GM23338 (cell line): ENCODE measurements around the gene TMEM63A.

Source experiments
- CREB1 ChIP-seq: fragments of 250-450 bp; sonication (Bioruptor Pico); IDR thresholded peaks from 2 replicates; pipeline ENCODE4 v1.5.0; 2020; ENCODE audit warnings: low read depth, mild to moderate bottlenecking, moderate library complexity
- CTCF ChIP-seq, 2 experiments: fragments of 200-600 bp in 1 of 2; sonication (generic) in 1 of 2; conservative IDR thresholded peaks; 2 replicates each; pipeline versions ENCODE4 v1.5.1 to v1.6.1; 2016 to 2017; ENCODE audit warnings: antibody characterized with exemption in 2 of 2, low read depth in 2 of 2, mild to moderate bottlenecking in 2 of 2, moderate library complexity in 1 of 2
- EZH2 ChIP-seq: fragments of 200-600 bp; sonication (generic); IDR thresholded peaks from one replicate; pipeline ENCODE4 v1.8.0; 2017; ENCODE audit warnings: antibody characterized with exemption, mild to moderate bottlenecking, low read depth; ENCODE audit not compliant: unreplicated experiment
- EZH2phosphoT487 ChIP-seq: fragments of 200-600 bp; sonication (generic); IDR thresholded peaks from one replicate; pipeline ENCODE4 v1.8.1; 2018; ENCODE audit warnings: antibody characterized with exemption; ENCODE audit not compliant: unreplicated experiment
- JUNB ChIP-seq: IDR thresholded peaks from one replicate; pipeline ENCODE4 v1.6.1; 2016; ENCODE audit warnings: antibody characterized with exemption; ENCODE audit not compliant: unreplicated experiment
- NANOG ChIP-seq: IDR thresholded peaks from 2 replicates; pipeline ENCODE4 v1.6.1; 2016; ENCODE audit warnings: antibody characterized with exemption, borderline replicate concordance
- POLR2AphosphoS5 ChIP-seq: IDR thresholded peaks from 2 replicates; pipeline ENCODE4 v1.6.1; 2016; ENCODE audit warnings: antibody characterized with exemption, low read depth
- REST ChIP-seq: IDR thresholded peaks from one replicate; pipeline ENCODE4 v1.6.1; 2018; ENCODE audit warnings: antibody characterized with exemption; ENCODE audit not compliant: unreplicated experiment
- STAT1 ChIP-seq: IDR thresholded peaks from one replicate; pipeline ENCODE4 v1.6.1; 2016; ENCODE audit warnings: antibody characterized with exemption; ENCODE audit not compliant: unreplicated experiment
- ZNF114 ChIP-seq: fragments of 250-450 bp; sonication (Bioruptor Pico); IDR thresholded peaks from 2 replicates; pipeline ENCODE4 v1.5.0; 2020; ENCODE audit warnings: mild to moderate bottlenecking, moderate library complexity
- ZNF331 ChIP-seq: fragments of 250-450 bp; sonication (Bioruptor Pico); IDR thresholded peaks from 2 replicates; pipeline ENCODE4 v1.5.0; 2020; ENCODE audit warnings: low read depth, mild to moderate bottlenecking, moderate library complexity
- ZNF462 ChIP-seq: fragments of 250-450 bp; sonication (Bioruptor Pico); IDR thresholded peaks from 2 replicates; pipeline ENCODE4 v1.5.0; 2020; ENCODE audit warnings: mild to moderate bottlenecking, moderate library complexity

- no peak for TF ChIP-seq CTCF (conservative IDR thresholded peaks at IDR 0.05; ENCODE audit: low read depth in 2 of 2)
- no peak for TF ChIP-seq EZH2
- TF ChIP-seq CREB1 (CRISPR knock-in tag): no peak
- no peak for TF ChIP-seq REST
- no peak for TF ChIP-seq JUNB
- no peak for TF ChIP-seq EZH2phosphoT487
- TF ChIP-seq POLR2AphosphoS5: no peak
- no peak for TF ChIP-seq NANOG
- no peak for TF ChIP-seq ZNF331
- no peak for TF ChIP-seq ZNF114 (CRISPR knock-in tag)
- TF ChIP-seq ZNF462 (CRISPR knock-in tag): no peak
- TF ChIP-seq STAT1: no peak
Measured at GRCh38 chr1:225874431-225874830, 7.7 kb downstream of the TMEM63A start.
